Measurements from ENCODE around the gene WFDC5.

GRCh38 chr20:45111285-45111684, 3.7 kb downstream of the WFDC5 start:
- TF ChIP-seq CTCF (IDR thresholded peaks at IDR 0.05) (no peak), POLR2A (IDR thresholded peaks at IDR 0.05) (no peak)

Data from adrenal gland (tissue), 5 donors.